Stimulated activated CD4-positive, alpha-beta T cell treated with anti-CD3 and anti-CD28 coated beads, TNF-alpha, amount 100 ng/mL, for 4 hours (primary cell): Measurements from ENCODE around the gene P2RX2.
"Not testable (repeated sequence)": the region's sequence is repeated elsewhere in the genome, so short reads cannot be mapped to it uniquely, and the experiment has no call there.

Experiments
- DNase-seq, 3 experiments: peaks; one replicate each; pipeline ENCODE4 v3.0.0-alpha.2; 2020; ENCODE audit warnings: low read depth in 3 of 3

Gene P2RX2

GRCh38 chr12:132583736-132584135 is 34.8 kb upstream of the P2RX2 start:
- no peak for DNase-seq

GRCh38 chr12:132584429-132584828 is 34.1 kb upstream of the P2RX2 start:
- no peak for DNase-seq

- DNase-seq, result no peak
These were observed 33.4 kb upstream of the P2RX2 start for GRCh38 chr12:132585177-132585576.

- no peak for DNase-seq
These were observed 31.6 kb upstream of the P2RX2 start for GRCh38 chr12:132586929-132587328.

- no peak for DNase-seq
These were observed 30.8 kb upstream of the P2RX2 start for GRCh38 chr12:132587781-132588180.

GRCh38 chr12:132588319-132588718 is 30.3 kb upstream of the P2RX2 start:
- DNase-seq, result no peak

- no peak for DNase-seq
These were observed 29.5 kb upstream of the P2RX2 start for GRCh38 chr12:132588821-132589669.

- no peak for DNase-seq
These were observed 27.3 kb upstream of the P2RX2 start for GRCh38 chr12:132591107-132591935.

- no peak for DNase-seq
These were observed 26.1 kb upstream of the P2RX2 start for GRCh38 chr12:132592282-132592970.

- no peak for DNase-seq
These were observed 25.5 kb upstream of the P2RX2 start for GRCh38 chr12:132593071-132593470.

GRCh38 chr12:132593521-132593920 is 25.1 kb upstream of the P2RX2 start:
- DNase-seq, result no peak

GRCh38 chr12:132593938-132594358 is 24.6 kb upstream of the P2RX2 start:
- DNase-seq, result no peak

GRCh38 chr12:132595183-132595582 is 23.4 kb upstream of the P2RX2 start:
- DNase-seq, result no peak

GRCh38 chr12:132596016-132596415 is 22.6 kb upstream of the P2RX2 start:
- no peak for DNase-seq

- DNase-seq, result no peak
These were observed 21.0 kb upstream of the P2RX2 start for GRCh38 chr12:132597333-132598316.

GRCh38 chr12:132599502-132599901 is 19.1 kb upstream of the P2RX2 start:
- DNase-seq, result not testable (repeated sequence)

GRCh38 chr12:132600048-132601032 is 18.2 kb upstream of the P2RX2 start:
- DNase-seq, result no peak

- DNase-seq, result no peak
These were observed 17.2 kb upstream of the P2RX2 start for GRCh38 chr12:132601171-132601883.

- no peak for DNase-seq
These were observed 15.9 kb upstream of the P2RX2 start for GRCh38 chr12:132602572-132603239.
